Heart right ventricle (tissue), 16 donors: ENCODE data around the gene ADAM8. TPM values are rescaled to one million over a fixed set of nuclear protein-coding genes. Genes with fewer than 3 reads are reported as not detected.

ENCODE experiments used
- ATAC-seq, 8 donors: fragments of 200-7000 bp; cut with Tn5 transposase; one replicate each; pipeline ENCODE4 v1.9.1; 2020; ENCODE audit warnings: mild to moderate bottlenecking in 8 of 8, moderate library complexity in 8 of 8, moderate number of reproducible peaks in 1 of 8
- DNase-seq, 2 donors: peaks; one replicate each; pipeline ENCODE4 v3.0.0-alpha.2; 2020
- H3K27ac ChIP-seq, 10 donors: fragments of 200-600 bp; sonication (generic) in 2 of 10; one replicate each; pipeline versions ENCODE4 v1.5.0 to v1.8.0; 2020 to 2022; ENCODE audit warnings: mild to moderate bottlenecking in 3 of 10
- H3K27me3 ChIP-seq, 7 donors: fragments of 200-600 bp; one replicate each; pipeline ENCODE4 v1.8.0; 2021 to 2022; ENCODE audit warnings: mild to moderate bottlenecking in 2 of 7
- H3K36me3 ChIP-seq, 9 donors: fragments of 200-600 bp; sonication (generic) in 1 of 9; one replicate each; pipeline versions ENCODE4 v1.5.0 to v1.8.0; 2020 to 2022; ENCODE audit warnings: mild to moderate bottlenecking in 2 of 9
- H3K4me1 ChIP-seq, 9 donors: fragments of 200-600 bp; sonication (generic) in 1 of 9; one replicate each; pipeline versions ENCODE4 v1.5.0 to v1.8.0; 2020 to 2022; ENCODE audit warnings: mild to moderate bottlenecking in 4 of 9
- H3K4me3 ChIP-seq, 10 donors: fragments of 200-600 bp; sonication (generic) in 2 of 10; one replicate each; pipeline versions ENCODE4 v1.5.0 to v1.8.0; 2020 to 2022; ENCODE audit warnings: mild to moderate bottlenecking in 7 of 10, moderate library complexity in 2 of 10
- H3K9me3 ChIP-seq, 11 donors: fragments of 200-600 bp in 10 of 11; sonication (generic) in 2 of 11; one replicate each; pipeline versions ENCODE4 v1.5.0 to v1.8.0; 2013 to 2022; ENCODE audit warnings: mild to moderate bottlenecking in 2 of 11, control low read depth in 1 of 11, moderate library complexity in 1 of 11
- WGBS, 2 donors: extraction: QIAGEN DNeasy Blood & Tissue Kit; methylation state at CpG; one replicate each; pipeline ENCODE4 v1.1.7; 2013; ENCODE audit warnings: inconsistent platforms in 1 of 2; 5-methylcytosine and 5-hydroxymethylcytosine counted together
- intact Hi-C, 10 donors: fragments of 100-400 bp; cut with DNase I; formaldehyde crosslinking; loops; one replicate each; pipeline versions ENCODE4 v1.11.1 to v1.14.2; 2022
- polyA plus RNA-seq, 2 donors: library from polyadenylated mRNA; stranded (reverse); fragments of 200-250 nt; gene quantifications; one replicate each; pipeline ENCODE4 v1.2.3, GENCODE V29; 2013
- total RNA-seq, 10 donors: library from RNA; stranded (reverse); fragmentation: NEBNext Ultra II Directional in 3 of 10; extraction: Animal tissue kit (Norgen Biotek cat#: 25700) in 3 of 10; gene quantifications; one replicate each; pipeline versions ENCODE4 v1.2.1 to v1.2.4, GENCODE V29; 2021 to 2023
- TF ChIP-seq, protein P1 (sequence below), 9 donors: fragments of 200-600 bp; sonication (generic) in 2 of 9; IDR thresholded peaks; one replicate each; pipeline versions ENCODE4 v1.5.0 to v1.8.0; 2021 to 2022; ENCODE audit warnings: antibody characterized with exemption in 9 of 9, mild to moderate bottlenecking in 5 of 9, moderate library complexity in 1 of 9
- donor health status: Arrhythmogenic right ventricular cardiomyopathy.
- donor health status: ischemic (EF 13 %, LVEDD 7.1; RV severe dilation, severe dysfunction).
- donor health status: healthy with polysubstance abuse.
- donor health status: DM: no; HTN: yes; CAD: no.
- donor health status: DM: no; HTN: no; CAD: no.
- donor health status: ischemic (EF 25% LVEDD 6.9; RV normal size, moderate dysfunction).
- donor health status: ischemic (EF 25% LVEDD 5.7; RV mildly dilated, moderate dysfunction).
- donor health status: healthy.
- donor health status: DM: yes; HTN: yes; CAD: no.
- donor health status: Ischemic cardiomyopathy.
- donor health status: ischemic (EF 35%, LVEDD 5.7; RV mildly dilated, moderate dysfunction).
- donor health status: nonischemic (EF 11% LVEDD 7.7; RV severe dilation, severe dysfunction).
- donor health status: DM: yes; HTN: yes; CAD: no.
- donor health status: PGD.
- donor health status: ischemic (EF 29% LVEDD 5.4; RV normal size, mild dysfunction).
- donor health status: nonischemic (EF 23%, LVEDD 6.1; RV moderate dilation, normal function).

Gene ADAM8
- total and polyA plus RNA-seq, 12 donors = 0.88 to 6.5 (median 1.6) TPM

DNA sequence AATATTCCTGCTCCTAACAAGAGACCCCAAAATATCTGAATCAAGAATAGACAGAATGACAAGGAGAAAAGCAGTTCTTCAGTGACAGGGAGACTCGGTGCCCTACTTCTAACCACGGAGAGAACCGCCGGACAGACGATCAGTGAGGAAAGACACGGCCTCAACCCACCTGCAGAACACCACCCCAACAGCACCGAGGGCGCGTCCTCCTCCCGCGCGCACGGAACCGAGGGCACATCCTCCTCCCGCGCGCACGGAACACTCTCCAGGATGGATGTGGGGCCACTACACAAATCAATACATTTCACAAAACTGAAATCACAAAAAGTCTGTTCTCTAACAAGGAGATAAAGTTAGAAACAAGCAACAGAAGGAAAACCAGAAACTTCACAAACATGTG, 9.7 kb upstream of the ADAM8 start:
- intact Hi-C loops = no loop called here
- Histone ChIP-seq H3K4me1 (no peaks in the 10 kb centered on the region), H3K4me3 (no peak overlapping the region), H3K36me3 (peaks cover 8 to 98% (median 92%) of the 10 kb centered on the region in 9 donors), H3K27me3 (no peaks in the 10 kb centered on the region), H3K27ac (no peak overlapping the region), H3K9me3 (no peaks in the 10 kb centered on the region)
- DNase-seq = no peak
- ATAC-seq = no peak
- TF ChIP-seq, protein P1, sequence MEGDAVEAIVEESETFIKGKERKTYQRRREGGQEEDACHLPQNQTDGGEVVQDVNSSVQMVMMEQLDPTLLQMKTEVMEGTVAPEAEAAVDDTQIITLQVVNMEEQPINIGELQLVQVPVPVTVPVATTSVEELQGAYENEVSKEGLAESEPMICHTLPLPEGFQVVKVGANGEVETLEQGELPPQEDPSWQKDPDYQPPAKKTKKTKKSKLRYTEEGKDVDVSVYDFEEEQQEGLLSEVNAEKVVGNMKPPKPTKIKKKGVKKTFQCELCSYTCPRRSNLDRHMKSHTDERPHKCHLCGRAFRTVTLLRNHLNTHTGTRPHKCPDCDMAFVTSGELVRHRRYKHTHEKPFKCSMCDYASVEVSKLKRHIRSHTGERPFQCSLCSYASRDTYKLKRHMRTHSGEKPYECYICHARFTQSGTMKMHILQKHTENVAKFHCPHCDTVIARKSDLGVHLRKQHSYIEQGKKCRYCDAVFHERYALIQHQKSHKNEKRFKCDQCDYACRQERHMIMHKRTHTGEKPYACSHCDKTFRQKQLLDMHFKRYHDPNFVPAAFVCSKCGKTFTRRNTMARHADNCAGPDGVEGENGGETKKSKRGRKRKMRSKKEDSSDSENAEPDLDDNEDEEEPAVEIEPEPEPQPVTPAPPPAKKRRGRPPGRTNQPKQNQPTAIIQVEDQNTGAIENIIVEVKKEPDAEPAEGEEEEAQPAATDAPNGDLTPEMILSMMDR (IDR thresholded peaks at IDR 0.05) = no peak
- 93% methylated on average over 18 of the region's 18 CpGs for WGBS, 2 donors

DNA sequence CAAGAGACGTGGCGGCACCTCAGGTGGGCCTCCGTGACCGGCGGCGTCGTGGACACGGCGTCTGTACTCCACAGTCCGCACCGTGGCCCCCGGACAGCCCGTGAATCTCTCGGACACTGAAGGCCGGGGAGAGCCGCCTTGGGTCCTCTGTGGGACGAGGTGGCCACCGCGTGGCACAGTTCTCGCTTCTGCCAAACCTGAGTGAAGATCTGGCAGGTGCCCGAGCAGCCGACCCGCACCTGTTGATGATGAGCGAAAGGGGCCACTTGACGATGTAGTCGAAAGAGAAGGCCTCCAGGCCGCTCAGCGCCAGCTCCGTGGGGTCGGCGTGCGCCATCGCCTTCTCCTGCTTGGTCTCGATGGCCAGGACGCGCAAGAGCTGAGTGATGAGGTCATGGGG, 8.5 kb upstream of the ADAM8 start:
- ATAC-seq = no peak
- Histone ChIP-seq H3K27me3 (no peaks in the 10 kb centered on the region), H3K36me3 (peaks cover 8 to 96% (median 87%) of the 10 kb centered on the region in 9 donors), H3K4me1 (peaks cover 0 to 4% (median 0%) of the 10 kb centered on the region in 9 donors), H3K27ac (no peak overlapping the region), H3K9me3 (no peaks in the 10 kb centered on the region), H3K4me3 (no peak overlapping the region)
- intact Hi-C loops = no loop called here
- 94 to 96% methylated on average over 36 of the region's 36 CpGs for WGBS, 2 donors
- TF ChIP-seq, protein P1 (IDR thresholded peaks at IDR 0.05) = no peak
- DNase-seq = no peak

DNA sequence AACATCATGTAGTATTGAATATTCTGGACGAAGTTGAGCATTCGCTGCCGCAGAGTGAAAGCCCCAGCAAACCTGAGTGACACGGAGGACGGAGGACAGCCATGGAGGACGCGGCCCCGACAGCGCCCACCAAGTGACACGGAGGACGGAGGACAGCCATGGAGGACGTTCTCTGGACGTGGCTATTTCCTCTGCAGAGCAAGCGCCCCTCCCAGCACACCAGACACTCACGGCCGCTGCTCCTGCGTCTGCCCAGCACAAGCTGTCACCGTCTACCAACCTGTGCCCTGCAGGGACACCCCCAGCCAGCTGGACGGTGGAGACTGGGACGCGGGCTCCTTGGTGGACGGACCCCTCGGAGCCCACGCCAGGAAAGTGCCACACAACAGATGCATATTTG, 7.3 kb upstream of the ADAM8 start:
- intact Hi-C loops = no loop called here
- DNase-seq (no peak), ATAC-seq (no peak)
- H3K4me1 ChIP-seq = peaks cover 0 to 17% (median 0%) of the 10 kb centered on the region in 9 donors
- H3K4me3 ChIP-seq = no peak overlapping the region
- H3K27me3 ChIP-seq = no peaks in the 10 kb centered on the region
- WGBS, 2 donors = 95 to 96% methylated on average over 24 of the region's 24 CpGs
- peaks cover 8 to 96% (median 78%) of the 10 kb centered on the region in 9 donors for H3K36me3 ChIP-seq
- H3K27ac ChIP-seq = no peak overlapping the region
- TF ChIP-seq, protein P1 (IDR thresholded peaks at IDR 0.05) = no peak
- H3K9me3 ChIP-seq = no peaks in the 10 kb centered on the region

DNA sequence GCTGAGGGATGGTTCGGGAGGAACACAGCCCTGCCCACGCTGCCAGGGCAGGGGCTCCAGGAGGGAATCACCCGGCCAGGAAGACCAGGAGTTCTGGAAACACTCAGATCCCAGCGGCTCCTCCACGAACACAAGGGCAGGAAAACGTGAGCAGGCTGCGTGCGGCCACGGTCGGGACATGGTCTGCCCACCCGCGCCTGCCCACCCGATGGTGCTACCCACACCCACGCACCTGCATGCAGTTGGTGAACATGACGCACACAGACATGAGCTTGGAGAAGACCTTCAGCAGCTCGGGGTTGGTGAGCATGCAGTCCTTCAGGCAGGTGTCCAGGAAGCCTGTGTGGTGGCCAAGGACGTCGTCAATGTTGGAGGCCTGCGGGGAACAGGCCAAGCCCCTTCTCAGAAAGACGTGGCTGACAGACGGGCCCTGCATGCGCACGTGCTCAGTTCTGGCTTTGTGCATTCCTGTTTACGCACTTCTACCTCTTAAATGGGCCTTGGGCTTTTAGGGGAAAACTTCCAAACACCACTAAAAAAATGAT, 6.2 kb upstream of the ADAM8 start:
- Histone ChIP-seq H3K4me3 (no peak overlapping the region), H3K36me3 (peaks cover 1 to 95% (median 72%) of the 10 kb centered on the region in 9 donors), H3K27ac (no peak overlapping the region), H3K27me3 (no peaks in the 10 kb centered on the region), H3K4me1 (peaks cover 0 to 27% (median 0%) of the 10 kb centered on the region in 9 donors), H3K9me3 (no peaks in the 10 kb centered on the region)
- 94 to 95% methylated on average over 24 of the region's 24 CpGs for WGBS, 2 donors
- DNase-seq (no peak), ATAC-seq (no peak)
- intact Hi-C loops = no loop called here
- TF ChIP-seq, protein P1 (IDR thresholded peaks at IDR 0.05) = no peak
